Thyroid gland (tissue), 4 donors: ENCODE measurements around the gene RASSF1.
"Not testable (repeated sequence)": the region's sequence is repeated elsewhere in the genome, so short reads cannot be mapped to it uniquely, and the experiment has no call there.

Experiments
- CTCF ChIP-seq, 6 experiments: fragments of 200-600 bp in 3 of 6; fragments of 450-650 bp in 3 of 6; sonication (generic) in 3 of 6; IDR thresholded peaks; one replicate each; pipeline ENCODE4 v1.5.1; 2016 to 2019; ENCODE audit warnings: antibody characterized with exemption in 6 of 6, mild to moderate bottlenecking in 2 of 6, inconsistent platforms in 1 of 6, moderate library complexity in 1 of 6
- POLR2A ChIP-seq, 2 donors: fragments of 450-650 bp; IDR thresholded peaks; one replicate each; pipeline ENCODE4 v1.6.1; 2017; ENCODE audit warnings: antibody characterized with exemption in 2 of 2, mild to moderate bottlenecking in 2 of 2, moderate library complexity in 1 of 2

- not testable (repeated sequence) for TF ChIP-seq POLR2A, CTCF (IDR thresholded peaks at IDR 0.05)
Observed at GRCh38 chr3:50312041-50312440, 28.6 kb downstream of the RASSF1 start.
